Measurements from ENCODE around the gene TSPAN17.

DNA sequence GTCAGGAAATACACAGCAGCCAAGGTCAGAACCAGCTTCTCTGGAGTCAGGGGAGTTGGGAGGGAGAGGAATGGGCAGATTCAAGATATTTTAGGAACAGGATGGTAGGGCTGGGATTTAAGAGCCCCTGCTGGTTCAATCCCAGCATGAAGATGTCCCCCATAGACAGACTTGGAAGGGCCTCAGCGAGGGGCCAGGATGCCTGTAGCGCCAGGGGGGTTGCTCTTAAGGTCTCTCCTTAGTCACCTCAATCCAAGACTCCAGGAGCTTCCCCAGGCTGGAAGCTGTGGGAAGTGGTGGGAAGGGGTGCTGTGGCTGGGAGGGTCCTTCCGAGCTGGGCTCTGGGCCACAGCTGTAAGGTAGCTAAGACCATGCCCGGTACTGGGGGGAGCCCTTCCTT, 8.1 kb upstream of the TSPAN17 start:
- TF ChIP-seq, protein P1, sequence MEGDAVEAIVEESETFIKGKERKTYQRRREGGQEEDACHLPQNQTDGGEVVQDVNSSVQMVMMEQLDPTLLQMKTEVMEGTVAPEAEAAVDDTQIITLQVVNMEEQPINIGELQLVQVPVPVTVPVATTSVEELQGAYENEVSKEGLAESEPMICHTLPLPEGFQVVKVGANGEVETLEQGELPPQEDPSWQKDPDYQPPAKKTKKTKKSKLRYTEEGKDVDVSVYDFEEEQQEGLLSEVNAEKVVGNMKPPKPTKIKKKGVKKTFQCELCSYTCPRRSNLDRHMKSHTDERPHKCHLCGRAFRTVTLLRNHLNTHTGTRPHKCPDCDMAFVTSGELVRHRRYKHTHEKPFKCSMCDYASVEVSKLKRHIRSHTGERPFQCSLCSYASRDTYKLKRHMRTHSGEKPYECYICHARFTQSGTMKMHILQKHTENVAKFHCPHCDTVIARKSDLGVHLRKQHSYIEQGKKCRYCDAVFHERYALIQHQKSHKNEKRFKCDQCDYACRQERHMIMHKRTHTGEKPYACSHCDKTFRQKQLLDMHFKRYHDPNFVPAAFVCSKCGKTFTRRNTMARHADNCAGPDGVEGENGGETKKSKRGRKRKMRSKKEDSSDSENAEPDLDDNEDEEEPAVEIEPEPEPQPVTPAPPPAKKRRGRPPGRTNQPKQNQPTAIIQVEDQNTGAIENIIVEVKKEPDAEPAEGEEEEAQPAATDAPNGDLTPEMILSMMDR (IDR thresholded peaks at IDR 0.05), result no peak
- TF ChIP-seq POLR2A (IDR thresholded peaks at IDR 0.05), result no peak
